K562 (cell line): ENCODE data around the gene GGTLC3. TPM values are rescaled to one million over a fixed set of nuclear protein-coding genes. Genes with fewer than 3 reads are reported as not detected.
"Not testable (repeated sequence)": the region's sequence is repeated elsewhere in the genome, so short reads cannot be mapped to it uniquely, and the experiment has no call there.

ENCODE experiments used
- ATAC-seq: fragments of 200-7000 bp; cut with Tn5 transposase; 3 replicates; pipeline ENCODE4 v1.9.1; 2020; ENCODE audit warnings: moderate library complexity
- BruUV-seq: library from RNA; stranded (reverse); fragments of 400-500 nt; replicated peaks from 2 replicates; lab custom pipeline; 2021; lab: Mats Ljungman, UMichigan
- CTCF ChIA-PET: fragments of 300-600 bp; formaldehyde crosslinking; extraction: SDS; loops from one replicate; lab custom pipeline; 2021; ENCODE audit warnings: low intra/inter-chr PET ratio; lab: Yijun Ruan, JAX
- POLR2A ChIA-PET: fragments of 300-600, 350-650 bp; sonication (Branson Sonifier 250); formaldehyde crosslinking; extraction: SDS; loops from one replicate; lab custom pipeline; 2021; ENCODE audit warnings: antibody characterized with exemption, inconsistent platforms; lab: Yijun Ruan, JAX
- DNase-seq, 4 experiments: peaks; one replicate each; pipeline versions ENCODE4 v3.0.0 to v3.0.0-alpha.2; 2011 to 2018; ENCODE audit warnings: low spot score in 3 of 4, mixed read lengths in 3 of 4; ENCODE audit errors: extremely low read depth in 1 of 4
- FAIRE-seq: peaks from 2 replicates; lab custom pipeline; 2011; peaks lifted over from hg19 to GRCh38; lab: Jason Lieb, UNC
- H2AFZ ChIP-seq: 2 replicates; pipeline ENCODE4 v1.6.0; 2011; ENCODE audit warnings: low read depth, low read length, control low read depth, inconsistent platforms
- H3K27ac ChIP-seq: fragments of 200-600 bp; 3 replicates; pipeline ENCODE4 v1.8.0; 2011; ENCODE audit warnings: low read depth, mild to moderate bottlenecking, control low read depth, inconsistent platforms, low read length, moderate library complexity, mixed read lengths; ENCODE audit errors: extremely low read depth
- H3K27me3 ChIP-seq, 2 experiments: fragments of 300-600 bp in 1 of 2; 2 replicates in 1 of 2; 3 replicates in 1 of 2; pipeline versions ENCODE4 v1.6.0 to v1.8.0; 2011; ENCODE audit warnings: inconsistent platforms in 2 of 2, low read length in 2 of 2, mild to moderate bottlenecking in 1 of 2, mixed read lengths in 1 of 2, moderate library complexity in 1 of 2; ENCODE audit not compliant: control insufficient read depth in 2 of 2, insufficient read depth in 2 of 2
- H3K36me3 ChIP-seq: fragments of 300-600 bp; 3 replicates; pipeline ENCODE4 v1.8.0; 2011; ENCODE audit warnings: mild to moderate bottlenecking, low read length, inconsistent platforms; ENCODE audit not compliant: control insufficient read depth, insufficient read depth
- H3K4me1 ChIP-seq, 2 experiments: fragments of 200-600 bp in 1 of 2; replicated peaks in 1 of 2; 2 replicates in 1 of 2; 3 replicates in 1 of 2; pipeline versions ENCODE4 v1.5.1 to v1.8.0; 2011; ENCODE audit warnings: inconsistent platforms in 2 of 2, low read length in 2 of 2, mild to moderate bottlenecking in 1 of 2, mixed read lengths in 1 of 2, moderate library complexity in 1 of 2; ENCODE audit not compliant: control insufficient read depth in 2 of 2, insufficient read depth in 2 of 2
- H3K4me2 ChIP-seq: 2 replicates; pipeline ENCODE4 v1.6.1; 2011; ENCODE audit warnings: low read length, control low read depth, inconsistent platforms, mixed read lengths; ENCODE audit not compliant: insufficient read depth
- H3K4me3 ChIP-seq: fragments of 200-600 bp; sonication (generic), shearing (Covaris generic); 2 replicates; pipeline ENCODE4 v1.5.1; 2016; ENCODE audit warnings: control low read depth, inconsistent platforms
- H3K79me2 ChIP-seq: fragments of 200-600 bp; 3 replicates; pipeline ENCODE4 v1.8.0; 2011; ENCODE audit warnings: low read length, inconsistent platforms; ENCODE audit not compliant: control insufficient read depth, insufficient read depth
- H3K9ac ChIP-seq, 2 experiments: 2 replicates each; pipeline versions ENCODE4 v1.6.0 to v1.6.1; 2011; ENCODE audit warnings: low read depth in 2 of 2, low read length in 2 of 2, control low read depth in 1 of 2, inconsistent platforms in 1 of 2, mild to moderate bottlenecking in 1 of 2, mixed read lengths in 1 of 2; ENCODE audit not compliant: insufficient read depth in 1 of 2
- H3K9me1 ChIP-seq: one replicate; pipeline ENCODE4 v1.6.0; 2011; ENCODE audit warnings: inconsistent platforms, mild to moderate bottlenecking, low read length, moderate library complexity; ENCODE audit not compliant: control insufficient read depth, insufficient read depth
- H3K9me3 ChIP-seq: replicated peaks from 2 replicates; pipeline ENCODE4 v1.5.1; 2011; ENCODE audit warnings: low read depth, low read length, inconsistent platforms; ENCODE audit not compliant: control insufficient read depth, insufficient read depth
- H4K20me1 ChIP-seq: replicated peaks from 2 replicates; pipeline ENCODE4 v1.6.1; 2011; ENCODE audit warnings: low read length, inconsistent platforms, mixed read lengths; ENCODE audit not compliant: control insufficient read depth, insufficient read depth
- WGBS: fragments of 100-300 bp; shearing (Covaris generic); methylation state at CpG from one replicate; pipeline ENCODE4 v1.1.6; 2016; ENCODE audit warnings: low coverage, mixed read lengths; ENCODE audit not compliant: insufficient coverage; ENCODE audit errors: missing lambda C conversion rate; 5-methylcytosine and 5-hydroxymethylcytosine counted together
- in situ Hi-C: fragments of 300-500 bp; cut with MboI; formaldehyde crosslinking; loops from 4 replicates; pipeline ENCODE4 v1.15.0; 2018; ENCODE audit warnings: inconsistent platforms, mixed read lengths
- intact Hi-C: fragments of 100-400 bp; cut with micrococcal nuclease; formaldehyde crosslinking; loops from 2 replicates; pipeline ENCODE4 v1.14.2; 2022
- polyA plus RNA-seq, 8 experiments: library from polyadenylated mRNA; depleted of rRNA in 4 of 8; stranded (reverse) in 5 of 8; unstranded in 3 of 8; fragments of >200 nt; fragmentation: Nextera tagmentation in 2 of 8; fragmentation: Illumina TruSeq in 1 of 8; extraction: Ambion mirVana in 2 of 8; extraction: Trizol in 1 of 8; gene quantifications; 2 replicates each; pipeline versions ENCODE4 v1.2.1 to v1.2.3, GENCODE V29; 2011 to 2014; ENCODE audit warnings: inconsistent platforms in 1 of 8, missing spikeins in 1 of 8
- total RNA-seq, 7 experiments: library from RNA; depleted of rRNA in 6 of 7; stranded (reverse); fragments of >200 nt in 6 of 7; fragmentation: Illumina TruSeq in 2 of 7; extraction: Trizol in 2 of 7; gene quantifications; 2 replicates each; pipeline versions ENCODE4 v1.2.1 to v1.2.3, GENCODE V29; 2011 to 2021; ENCODE audit warnings: low replicate concordance in 1 of 7

The GGTLC3 gene
- total and polyA plus RNA-seq, 9 of the 15 experiments (the other 6 are each of a cell fraction or from before 2014, with no cell fraction given), result not detected

GRCh38 chr22:18513454-18513853 is 4.5 kb downstream of the GGTLC3 start:
- H3K36me3 ChIP-seq, H3K4me2 ChIP-seq, H2AFZ ChIP-seq, FAIRE-seq, H3K79me2 ChIP-seq, POLR2A ChIA-PET, H3K27ac ChIP-seq, ATAC-seq, H3K9me1 ChIP-seq, in situ Hi-C loops, H3K9ac ChIP-seq, H3K27me3 ChIP-seq, H3K4me3 ChIP-seq, H3K4me1 ChIP-seq, DNase-seq, H3K9me3 ChIP-seq, CTCF ChIA-PET, H4K20me1 ChIP-seq, BruUV-seq, intact Hi-C loops: not testable (repeated sequence)
- no CpG with 5 or more reads among the region's 10 CpGs for WGBS

- ATAC-seq, H3K9me3 ChIP-seq, H3K27ac ChIP-seq, H3K27me3 ChIP-seq, CTCF ChIA-PET, H4K20me1 ChIP-seq, H3K9ac ChIP-seq, BruUV-seq, H3K4me3 ChIP-seq, H3K4me2 ChIP-seq, H2AFZ ChIP-seq, FAIRE-seq, H3K79me2 ChIP-seq, H3K9me1 ChIP-seq, intact Hi-C loops, H3K4me1 ChIP-seq, POLR2A ChIA-PET, in situ Hi-C loops, H3K36me3 ChIP-seq, DNase-seq: not testable (repeated sequence)
- WGBS, result 0% methylated on average over 4 of the region's 10 CpGs
Measured at GRCh38 chr22:18512378-18512777, 5.6 kb downstream of the GGTLC3 start.

GRCh38 chr22:18511327-18511726 is 6.6 kb downstream of the GGTLC3 start:
- H3K4me2 ChIP-seq, H3K36me3 ChIP-seq, DNase-seq, ATAC-seq, intact Hi-C loops, H3K27ac ChIP-seq, POLR2A ChIA-PET, H3K9me1 ChIP-seq, FAIRE-seq, H4K20me1 ChIP-seq, H2AFZ ChIP-seq, H3K4me3 ChIP-seq, in situ Hi-C loops, H3K9me3 ChIP-seq, H3K79me2 ChIP-seq, BruUV-seq, CTCF ChIA-PET, H3K4me1 ChIP-seq, H3K27me3 ChIP-seq, H3K9ac ChIP-seq: not testable (repeated sequence)
- 3% methylated on average over 4 of the region's 6 CpGs for WGBS

- H3K9me1 ChIP-seq, CTCF ChIA-PET, H3K27me3 ChIP-seq, intact Hi-C loops, H3K79me2 ChIP-seq, ATAC-seq, H3K9me3 ChIP-seq, H3K36me3 ChIP-seq, in situ Hi-C loops, H3K4me2 ChIP-seq, FAIRE-seq, H3K9ac ChIP-seq, POLR2A ChIA-PET, DNase-seq, BruUV-seq, H2AFZ ChIP-seq, H3K4me3 ChIP-seq, H3K4me1 ChIP-seq, H4K20me1 ChIP-seq, H3K27ac ChIP-seq: not testable (repeated sequence)
- WGBS, result no CpG with 5 or more reads among the region's 3 CpGs
Measured at GRCh38 chr22:18496227-18496626, 21.7 kb downstream of the GGTLC3 start.
